ENCODE data around the gene KIAA0319L. TPM values are rescaled to one million over a fixed set of nuclear protein-coding genes. Genes with fewer than 3 reads are reported as not detected.

Gene KIAA0319L
- total RNA-seq, 1 experiment from 2014 or later = 46.4 TPM

- Histone ChIP-seq H3K9ac (ENCODE audit: extremely low read depth, insufficient read length, low read length) (no peak overlapping the region), H3K4ac (ENCODE audit: low read depth, low read length) (no peak overlapping the region), H3K18ac (ENCODE audit: insufficient read length, low read depth, low read length) (no peak overlapping the region), H2AK5ac (ENCODE audit: insufficient read length, low read length) (no peak overlapping the region), H3K79me1 (ENCODE audit: insufficient read depth, low read depth, low read length, poor library complexity, severe bottlenecking) (no peaks in the 10 kb centered on the region), H3K56ac (ENCODE audit: insufficient read length, low read depth, low read length) (no peak overlapping the region), H4K5ac (ENCODE audit: insufficient read length, low read depth, low read length) (no peak overlapping the region), H2BK120ac (ENCODE audit: low read depth, low read length, poor library complexity, severe bottlenecking) (no peak overlapping the region), H3K14ac (ENCODE audit: insufficient read depth, low read length) (no peak overlapping the region), H3K27me3 (ENCODE audit: insufficient read depth, low read length) (no peaks in the 10 kb centered on the region), H4K20me1 (ENCODE audit: control insufficient read depth, insufficient read depth, insufficient read length) (no peaks in the 10 kb centered on the region), H3T11ph (ENCODE audit: low read length) (no peak overlapping the region), H3K23ac (ENCODE audit: insufficient read length, low read depth, low read length) (no peak overlapping the region), H4K8ac (replicated peaks; ENCODE audit: insufficient read length, low read depth, low read length) (no peak overlapping the region), H3K79me2 (ENCODE audit: insufficient read depth, low read length) (no peaks in the 10 kb centered on the region), H2BK15ac (ENCODE audit: low read depth, low read length) (no peak overlapping the region), H4K91ac (ENCODE audit: insufficient read length, low read depth, low read length) (no peak overlapping the region), H3K27ac (ENCODE audit: insufficient read length, low read depth, low read length) (no peak overlapping the region), H3K9me3 (ENCODE audit: control insufficient read depth, low read depth, low read length) (no peaks in the 10 kb centered on the region), H3K4me1 (ENCODE audit: insufficient read depth, low read length) (no peaks in the 10 kb centered on the region), H2AFZ (ENCODE audit: low read length) (no peak overlapping the region), H2BK5ac (ENCODE audit: insufficient read length, low read length) (no peak overlapping the region), H2BK20ac (ENCODE audit: low read depth, low read length, poor library complexity, severe bottlenecking) (no peak overlapping the region), H2BK12ac (ENCODE audit: insufficient read length, low read depth, low read length) (no peak overlapping the region), H3K4me2 (ENCODE audit: insufficient read depth, insufficient read length, low read length) (no peak overlapping the region), H3K23me2 (ENCODE audit: insufficient read length, low read depth, low read length, poor library complexity, severe bottlenecking) (peaks cover 10% of the 10 kb centered on the region)
- Mint-ChIP-seq H3K9me3 (peaks cover 0 to 4% of the 10 kb centered on the region in 2 experiments; a peak in 2 of 5 replicates), H3K4me1 (peaks cover 15 to 22% of the 10 kb centered on the region in 2 experiments), H3K27ac (no peak overlapping the region), H3K4me3 (no peak overlapping the region), H3K27me3 (ENCODE audit: low read depth) (no peaks in the 10 kb centered on the region), H3K36me3 (ENCODE audit: insufficient read depth in 1 of 3, low read depth in 3 of 3) (peaks cover 27 to 66% (median 53%) of the 10 kb centered on the region in 3 experiments)
- no peak for DNase-seq
- TF ChIP-seq, protein P1, sequence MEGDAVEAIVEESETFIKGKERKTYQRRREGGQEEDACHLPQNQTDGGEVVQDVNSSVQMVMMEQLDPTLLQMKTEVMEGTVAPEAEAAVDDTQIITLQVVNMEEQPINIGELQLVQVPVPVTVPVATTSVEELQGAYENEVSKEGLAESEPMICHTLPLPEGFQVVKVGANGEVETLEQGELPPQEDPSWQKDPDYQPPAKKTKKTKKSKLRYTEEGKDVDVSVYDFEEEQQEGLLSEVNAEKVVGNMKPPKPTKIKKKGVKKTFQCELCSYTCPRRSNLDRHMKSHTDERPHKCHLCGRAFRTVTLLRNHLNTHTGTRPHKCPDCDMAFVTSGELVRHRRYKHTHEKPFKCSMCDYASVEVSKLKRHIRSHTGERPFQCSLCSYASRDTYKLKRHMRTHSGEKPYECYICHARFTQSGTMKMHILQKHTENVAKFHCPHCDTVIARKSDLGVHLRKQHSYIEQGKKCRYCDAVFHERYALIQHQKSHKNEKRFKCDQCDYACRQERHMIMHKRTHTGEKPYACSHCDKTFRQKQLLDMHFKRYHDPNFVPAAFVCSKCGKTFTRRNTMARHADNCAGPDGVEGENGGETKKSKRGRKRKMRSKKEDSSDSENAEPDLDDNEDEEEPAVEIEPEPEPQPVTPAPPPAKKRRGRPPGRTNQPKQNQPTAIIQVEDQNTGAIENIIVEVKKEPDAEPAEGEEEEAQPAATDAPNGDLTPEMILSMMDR (conservative IDR thresholded peaks at IDR 0.05) = no peak
- WGBS (ENCODE audit: extremely low coverage, insufficient read length, low lambda C conversion rate) = no CpG with 5 or more reads among the region's 15 CpGs
Observed at GRCh38 chr1:35561972-35562680, 4.9 kb upstream of the KIAA0319L start.

Measured in H9 (cell line).